ENCODE measurements around the gene GNAO1. TPM values are rescaled to one million over a fixed set of nuclear protein-coding genes. Genes with fewer than 3 reads are reported as not detected.

Gene GNAO1
- total and polyA plus RNA-seq, 8 donors: 1.2 to 13.4 (median 4.8) TPM

- FAIRE-seq: no peak
- H3K4me1 ChIP-seq: no peaks in the 10 kb centered on the region
- 31 to 41% methylated on average over 2 of the region's 2 CpGs for WGBS, 2 donors
- TF ChIP-seq CTCF (IDR thresholded peaks at IDR 0.05): no peak
- H3K27me3 ChIP-seq: peaks cover 0 to 22% (median 5%) of the 10 kb centered on the region in 4 donors
- DNase-seq: no peak
- no peaks in the 10 kb centered on the region for H3K9me3 ChIP-seq
- H3K4me3 ChIP-seq: no peak overlapping the region
- H3K27ac ChIP-seq: no peak overlapping the region
- no peak for ATAC-seq
- H3K36me3 ChIP-seq: no peaks in the 10 kb centered on the region
- intact Hi-C loops (cut with DNase I): no loop called here
Observed at GRCh38 chr16:56195151-56195550, 3.9 kb downstream of the GNAO1 start.

GRCh38 chr16:56196381-56196780 is 5.1 kb downstream of the GNAO1 start:
- H3K36me3 ChIP-seq: no peaks in the 10 kb centered on the region
- no peaks in the 10 kb centered on the region for H3K9me3 ChIP-seq
- TF ChIP-seq CTCF (IDR thresholded peaks at IDR 0.05): no peak
- no peak for ATAC-seq
- FAIRE-seq: no peak
- no peak overlapping the region for H3K4me3 ChIP-seq
- intact Hi-C loops (cut with DNase I): no loop called here
- no peaks in the 10 kb centered on the region for H3K4me1 ChIP-seq
- peaks cover 0 to 22% (median 5%) of the 10 kb centered on the region in 4 donors for H3K27me3 ChIP-seq
- WGBS, 2 donors: 58 to 68% methylated on average over 5 of the region's 5 CpGs
- no peak overlapping the region for H3K27ac ChIP-seq
- DNase-seq: no peak

- FAIRE-seq (no peak), ATAC-seq (no peak)
Observed at GRCh38 chr16:56197192-56197992, 6.1 kb downstream of the GNAO1 start.

GRCh38 chr16:56198006-56198754 is 6.9 kb downstream of the GNAO1 start:
- FAIRE-seq (no peak), ATAC-seq (no peak), DNase-seq (no peak)
- Histone ChIP-seq H3K9me3 (no peaks in the 10 kb centered on the region), H3K4me1 (peaks cover 0 to 4% (median 0%) of the 10 kb centered on the region in 3 donors), H3K27me3 (peaks cover 0 to 17% (median 5%) of the 10 kb centered on the region in 4 donors), H3K36me3 (no peaks in the 10 kb centered on the region), H3K27ac (no peak overlapping the region), H3K4me3 (no peak overlapping the region)
- no peak for TF ChIP-seq CTCF (IDR thresholded peaks at IDR 0.05)
- intact Hi-C loops (cut with DNase I): no loop called here

More at GRCh38 chr16:56197192-56197992, 6.1 kb downstream of the GNAO1 start:
- H3K36me3 ChIP-seq: no peaks in the 10 kb centered on the region
- no peak overlapping the region for H3K27ac ChIP-seq
- 43 to 50% methylated on average over 11 of the region's 11 CpGs for WGBS, 2 donors
- H3K4me1 ChIP-seq: peaks cover 0 to 4% (median 0%) of the 10 kb centered on the region in 3 donors
- peaks cover 0 to 22% (median 5%) of the 10 kb centered on the region in 4 donors for H3K27me3 ChIP-seq
- no peak overlapping the region for H3K4me3 ChIP-seq
- intact Hi-C loops (cut with DNase I): no loop called here
- DNase-seq: no peak
- TF ChIP-seq CTCF (IDR thresholded peaks at IDR 0.05): no peak
- H3K9me3 ChIP-seq: no peaks in the 10 kb centered on the region
